ENCODE results near the gene MYOM3. TPM values are rescaled to one million over a fixed set of nuclear protein-coding genes. Genes with fewer than 3 reads are reported as not detected.

MYOM3 gene
- total RNA-seq, 2 experiments from 2014 or later, result not detected

DNA sequence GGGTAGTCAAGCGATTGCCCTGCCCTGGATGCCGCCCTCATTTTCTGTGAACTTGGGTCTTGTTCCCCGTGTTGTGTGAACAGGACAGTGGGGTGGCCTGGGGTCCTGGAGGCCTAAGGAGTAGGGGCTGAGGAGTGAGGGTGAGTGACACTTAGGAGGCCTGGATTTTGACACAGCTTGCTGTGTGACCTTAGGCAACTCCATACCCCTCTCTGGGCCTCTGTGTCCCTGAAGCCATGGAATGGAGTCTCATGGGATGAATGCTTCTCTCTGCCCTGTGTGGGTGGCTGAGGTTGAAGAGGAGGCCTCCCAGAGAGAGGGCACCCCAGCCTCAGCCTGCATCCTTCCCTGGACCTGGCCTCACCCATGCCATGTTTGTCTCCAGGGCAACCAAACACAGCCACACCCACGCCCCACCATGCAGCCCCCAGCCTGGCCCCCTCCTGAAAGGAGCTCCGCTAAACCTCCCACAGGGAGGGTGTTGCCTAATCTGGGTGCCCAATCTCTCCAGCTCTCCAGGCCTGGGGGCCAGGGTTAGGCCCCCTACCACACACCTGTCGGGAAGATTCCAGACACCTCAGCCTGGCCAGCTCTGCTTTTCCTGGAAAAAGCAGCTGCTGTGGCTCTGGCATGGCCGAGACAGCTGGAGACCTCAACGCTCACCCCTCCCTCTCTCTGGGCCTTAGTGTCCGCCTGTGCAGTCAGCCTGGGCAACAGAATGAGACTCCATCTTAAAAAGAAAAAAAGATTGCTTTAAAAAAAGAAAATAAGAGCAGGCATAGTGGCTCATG, 9.9 kb downstream of the MYOM3 start:
- ATAC-seq, result no peak
- ChIA-PET POLR2A (interaction anchor here (1.1 kb wide), 1 partner anchor 51 kb away, joined by 3 read pairs; no protein-coding TSS in a partner anchor), CTCF (interaction anchor here (1.4 to 1.5 kb wide), 2 partner anchors 11 to 31 kb away, joined by 4 read pairs; no protein-coding TSS in a partner anchor)
- no peaks in the 10 kb centered on the region for H3K27me3 Mint-ChIP-seq (ENCODE audit: low read depth)
- H3K36me3 Mint-ChIP-seq (ENCODE audit: low read depth), result no peaks in the 10 kb centered on the region
- H3K9me3 Mint-ChIP-seq (ENCODE audit: insufficient read depth), result no peaks in the 10 kb centered on the region
- H3K27ac Mint-ChIP-seq, result no peak overlapping the region
- no peaks in the 10 kb centered on the region for H3K4me1 Mint-ChIP-seq (ENCODE audit: low read depth)
- DNase-seq, result no peak
- H3K4me3 Mint-ChIP-seq, result no peak overlapping the region

DNA sequence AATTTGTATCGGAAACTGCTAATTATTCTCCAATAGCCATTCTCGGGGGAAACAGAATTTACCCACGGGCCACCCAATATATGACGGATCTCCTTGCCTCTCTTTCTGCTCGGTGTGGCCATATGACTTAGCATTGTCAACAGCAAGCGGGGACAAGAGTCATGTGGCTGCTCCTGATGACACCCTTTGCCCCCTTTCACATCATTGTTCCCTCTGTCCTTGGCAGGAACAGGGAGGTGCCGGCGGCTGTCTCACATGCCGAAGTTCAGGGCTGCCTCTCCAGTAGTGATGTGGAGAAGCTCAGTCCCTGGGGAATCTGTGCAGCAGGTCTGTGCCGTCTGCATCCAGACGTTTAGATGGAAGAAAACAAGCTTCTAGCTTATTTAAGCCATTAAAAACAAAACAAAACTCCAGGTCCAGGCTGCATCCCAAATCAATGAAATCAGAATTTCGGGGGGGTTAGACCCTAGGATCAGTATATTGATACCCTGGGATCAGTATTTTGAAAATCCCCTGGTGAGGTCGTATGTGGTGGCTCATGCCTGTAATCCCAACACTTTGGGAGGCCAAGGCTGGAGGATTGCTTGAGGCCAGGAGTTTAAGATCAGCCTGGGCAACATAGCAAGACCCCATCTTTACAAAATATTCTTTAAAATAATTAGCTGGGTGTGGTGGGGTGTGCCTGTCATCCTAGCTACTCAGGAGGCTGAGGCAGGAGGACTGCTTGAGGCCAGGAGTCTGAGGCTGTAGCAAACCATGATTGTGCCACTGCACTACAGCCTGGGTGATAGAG, 10.8 kb downstream of the MYOM3 start:
- H3K27me3 Mint-ChIP-seq (ENCODE audit: low read depth), result no peaks in the 10 kb centered on the region
- H3K9me3 Mint-ChIP-seq (ENCODE audit: insufficient read depth), result no peaks in the 10 kb centered on the region
- no peak overlapping the region for H3K27ac Mint-ChIP-seq
- H3K4me1 Mint-ChIP-seq (ENCODE audit: low read depth), result no peaks in the 10 kb centered on the region
- no peak for ATAC-seq
- POLR2A ChIA-PET, result no interaction called here
- H3K36me3 Mint-ChIP-seq (ENCODE audit: low read depth), result no peaks in the 10 kb centered on the region
- CTCF ChIA-PET, result interaction anchor here (1.5 kb wide), 1 partner anchor 12 kb away, joined by 4 read pairs; no protein-coding TSS in a partner anchor
- no peak overlapping the region for H3K4me3 Mint-ChIP-seq
- DNase-seq, result no peak

DNA sequence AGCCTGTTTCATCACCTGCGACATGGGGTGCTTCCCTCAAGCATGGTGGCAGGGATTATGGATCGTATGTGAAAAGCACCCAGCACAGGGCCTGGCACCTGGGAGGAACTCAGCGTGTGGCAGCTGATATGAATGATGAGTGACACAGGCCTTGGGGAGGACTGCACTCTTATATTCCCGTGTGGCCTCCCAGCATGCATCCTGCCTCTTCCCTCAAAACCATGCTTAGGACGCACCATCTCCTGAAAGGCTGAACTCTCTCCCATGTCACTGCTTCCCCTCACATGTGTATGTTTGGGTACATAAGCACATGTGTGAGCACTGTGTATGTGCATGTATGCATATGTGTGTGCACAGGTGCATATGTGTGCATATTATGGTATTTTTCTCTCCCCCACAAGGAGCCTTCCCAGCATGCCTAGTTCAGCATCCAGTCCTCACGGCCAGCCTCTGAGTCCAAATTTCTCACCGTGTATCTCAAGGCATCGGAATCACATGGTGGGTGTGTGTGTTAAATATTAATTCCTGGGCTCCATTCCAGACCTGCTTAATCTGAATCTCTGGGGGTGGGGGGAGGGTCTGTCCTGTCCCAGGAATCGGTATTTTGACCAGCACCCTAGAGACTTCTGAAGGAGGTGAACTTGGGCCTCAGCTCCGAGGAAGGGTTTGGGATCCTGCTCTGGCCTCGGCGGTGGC, 12.8 kb downstream of the MYOM3 start:
- H3K27ac Mint-ChIP-seq, result no peak overlapping the region
- ChIA-PET POLR2A (no interaction called here), CTCF (no interaction called here)
- H3K4me3 Mint-ChIP-seq, result no peak overlapping the region
- no peaks in the 10 kb centered on the region for H3K4me1 Mint-ChIP-seq (ENCODE audit: low read depth)
- DNase-seq, result no peak
- no peaks in the 10 kb centered on the region for H3K36me3 Mint-ChIP-seq (ENCODE audit: low read depth)
- no peaks in the 10 kb centered on the region for H3K27me3 Mint-ChIP-seq (ENCODE audit: low read depth)
- H3K9me3 Mint-ChIP-seq (ENCODE audit: insufficient read depth), result no peaks in the 10 kb centered on the region
- no peak for ATAC-seq

DNA sequence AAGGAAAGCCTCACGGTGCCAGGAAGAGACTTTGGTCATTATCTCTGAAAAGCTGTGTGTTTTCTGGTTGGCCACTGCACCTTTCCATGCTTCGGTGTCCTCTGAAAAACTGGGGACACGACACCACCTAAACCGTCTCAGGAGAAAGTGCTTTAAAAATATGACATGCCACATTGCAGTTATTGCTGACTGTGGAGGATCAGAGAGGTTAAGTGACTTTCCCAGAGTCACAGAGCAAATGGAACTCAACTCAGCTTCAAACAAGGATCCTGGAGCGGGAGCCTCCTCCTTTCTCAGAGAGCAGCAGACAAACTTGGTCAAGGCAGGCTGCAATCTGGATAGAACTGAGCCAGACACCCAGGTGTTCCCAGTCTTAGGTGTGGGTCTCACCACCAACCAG, 13.8 kb downstream of the MYOM3 start:
- ChIA-PET POLR2A (no interaction called here), CTCF (no interaction called here)
- no peak for DNase-seq
- ATAC-seq, result no peak
- Mint-ChIP-seq H3K27ac (no peak overlapping the region), H3K36me3 (ENCODE audit: low read depth) (no peaks in the 10 kb centered on the region), H3K4me3 (no peak overlapping the region), H3K27me3 (ENCODE audit: low read depth) (no peaks in the 10 kb centered on the region), H3K9me3 (ENCODE audit: insufficient read depth) (no peaks in the 10 kb centered on the region), H3K4me1 (ENCODE audit: low read depth) (no peaks in the 10 kb centered on the region)

DNA sequence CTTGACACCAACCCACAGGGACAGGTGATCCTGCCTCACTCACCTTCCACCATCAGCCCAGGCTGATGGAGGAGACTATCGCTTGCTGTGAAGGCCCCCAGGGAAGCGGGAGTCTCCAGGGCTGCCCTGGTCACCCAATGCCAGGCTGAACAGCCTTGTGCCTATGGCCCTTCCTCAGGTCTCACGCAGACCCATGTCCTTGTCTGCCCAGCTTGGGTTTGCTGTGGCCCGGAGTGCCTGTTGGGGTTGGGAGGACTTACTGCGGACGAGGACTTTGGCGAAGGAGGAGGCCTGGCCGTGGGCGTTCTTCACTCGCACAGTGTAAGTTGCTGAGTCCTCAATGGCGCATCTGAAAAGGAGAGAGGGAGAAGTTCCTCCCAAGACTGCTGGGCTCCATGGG, 14.3 kb downstream of the MYOM3 start:
- H3K4me1 Mint-ChIP-seq (ENCODE audit: low read depth), result no peaks in the 10 kb centered on the region
- no peaks in the 10 kb centered on the region for H3K9me3 Mint-ChIP-seq (ENCODE audit: insufficient read depth)
- DNase-seq (no peak), ATAC-seq (no peak)
- H3K36me3 Mint-ChIP-seq (ENCODE audit: low read depth), result no peaks in the 10 kb centered on the region
- no peaks in the 10 kb centered on the region for H3K27me3 Mint-ChIP-seq (ENCODE audit: low read depth)
- CTCF ChIA-PET, result no interaction called here
- H3K4me3 Mint-ChIP-seq, result no peak overlapping the region
- H3K27ac Mint-ChIP-seq, result no peak overlapping the region
- POLR2A ChIA-PET, result no interaction called here

DNA sequence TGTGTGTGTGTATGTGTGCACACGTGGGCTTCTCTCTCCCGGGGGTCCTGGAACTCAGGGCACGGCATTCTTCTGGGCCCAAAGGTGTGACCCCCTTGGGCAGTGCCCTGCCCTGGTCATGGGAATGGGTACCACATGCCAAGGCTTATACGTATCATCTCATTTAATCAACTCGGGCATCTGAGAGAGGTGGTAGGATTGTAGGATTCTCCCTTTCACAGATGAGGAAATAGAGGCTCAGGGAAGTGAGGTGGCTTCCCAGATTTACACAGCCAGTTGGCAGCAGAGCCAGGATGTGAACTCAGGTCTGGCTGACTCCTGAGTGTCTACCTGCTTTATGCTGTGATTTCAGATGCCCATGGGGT, 15.2 kb downstream of the MYOM3 start:
- H3K36me3 Mint-ChIP-seq (ENCODE audit: low read depth), result no peaks in the 10 kb centered on the region
- ATAC-seq (no peak), DNase-seq (no peak)
- ChIA-PET CTCF (no interaction called here), POLR2A (no interaction called here)
- no peaks in the 10 kb centered on the region for H3K4me1 Mint-ChIP-seq (ENCODE audit: low read depth)
- no peak overlapping the region for H3K27ac Mint-ChIP-seq
- no peak overlapping the region for H3K4me3 Mint-ChIP-seq
- H3K9me3 Mint-ChIP-seq (ENCODE audit: insufficient read depth), result no peaks in the 10 kb centered on the region
- no peaks in the 10 kb centered on the region for H3K27me3 Mint-ChIP-seq (ENCODE audit: low read depth)

DNA sequence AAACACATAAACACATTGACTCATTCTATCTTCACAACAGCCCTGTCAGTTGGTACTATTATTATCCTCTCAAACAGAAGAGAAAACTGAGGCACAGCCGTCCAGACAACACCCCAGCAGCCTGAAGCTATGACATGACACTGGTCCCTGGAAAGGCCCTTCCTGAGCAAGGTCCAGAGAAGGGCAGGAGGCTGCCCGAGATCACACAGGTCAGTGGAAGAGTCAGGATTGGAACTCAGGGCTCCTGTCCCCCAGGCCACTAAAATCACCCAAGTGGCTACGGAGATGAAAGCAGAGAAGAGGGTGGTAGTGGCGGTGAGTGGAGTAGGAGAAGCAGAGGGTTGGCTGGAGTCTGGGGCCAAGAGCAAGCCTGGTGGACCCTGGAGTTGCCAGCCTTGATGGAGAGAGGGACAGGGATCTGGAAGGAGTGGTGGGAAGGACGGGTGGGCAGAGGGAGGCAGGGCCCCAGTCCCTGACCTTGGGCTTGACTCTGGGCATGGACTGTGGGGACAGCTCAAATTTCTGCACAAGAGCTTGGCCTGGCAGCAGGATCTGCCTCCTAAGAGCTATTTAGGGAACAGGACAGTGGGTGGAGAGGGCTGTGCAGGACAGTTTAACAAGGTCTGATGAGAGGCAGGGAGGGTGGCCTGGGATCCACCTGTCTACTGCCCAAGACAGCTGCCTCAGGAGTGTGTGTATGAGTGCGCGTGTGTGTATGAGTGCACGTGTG, 15.8 kb downstream of the MYOM3 start:
- DNase-seq (no peak), ATAC-seq (no peak)
- POLR2A ChIA-PET, result no interaction called here
- CTCF ChIA-PET, result no interaction called here
- H3K9me3 Mint-ChIP-seq (ENCODE audit: insufficient read depth), result no peaks in the 10 kb centered on the region
- no peaks in the 10 kb centered on the region for H3K27me3 Mint-ChIP-seq (ENCODE audit: low read depth)
- H3K27ac Mint-ChIP-seq, result no peak overlapping the region
- no peaks in the 10 kb centered on the region for H3K4me1 Mint-ChIP-seq (ENCODE audit: low read depth)
- no peaks in the 10 kb centered on the region for H3K36me3 Mint-ChIP-seq (ENCODE audit: low read depth)
- H3K4me3 Mint-ChIP-seq, result no peak overlapping the region

DNA sequence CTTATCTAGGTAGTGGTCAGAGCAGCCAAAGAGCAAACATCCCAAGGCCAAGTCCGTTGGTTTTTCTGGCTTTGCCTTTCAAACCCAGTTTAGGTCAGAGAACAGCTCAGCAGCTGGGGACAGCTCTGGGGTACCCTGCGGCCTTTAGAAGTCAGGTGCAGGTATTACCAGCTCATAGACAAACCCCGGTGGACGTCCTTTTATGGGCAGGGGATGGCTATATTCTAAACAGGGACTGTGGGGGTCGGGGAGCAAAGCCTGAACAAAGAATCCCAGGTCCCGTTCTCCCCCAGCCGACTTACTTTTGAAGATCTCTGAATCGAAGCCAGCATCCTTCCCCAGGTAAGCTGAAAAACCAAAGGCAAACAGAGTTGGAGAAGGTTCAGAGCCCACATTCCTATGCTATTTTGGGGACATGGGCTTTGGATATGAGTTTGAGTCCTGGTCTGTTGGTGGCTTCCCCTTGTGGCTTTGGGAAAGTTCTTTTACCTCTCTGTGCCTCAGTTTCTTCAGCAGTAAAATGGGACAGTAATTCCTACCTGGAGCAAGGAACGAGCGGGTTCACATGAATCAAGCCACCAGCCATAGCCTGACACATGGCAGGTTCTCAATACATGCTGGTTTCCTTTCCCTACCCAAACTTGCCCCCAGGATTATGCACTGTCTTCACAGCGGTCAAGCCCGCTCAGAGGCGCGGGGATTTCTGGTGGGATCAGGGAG, 16.6 kb downstream of the MYOM3 start:
- Mint-ChIP-seq H3K9me3 (ENCODE audit: insufficient read depth) (no peaks in the 10 kb centered on the region), H3K27me3 (ENCODE audit: low read depth) (no peaks in the 10 kb centered on the region), H3K27ac (no peak overlapping the region), H3K4me1 (ENCODE audit: low read depth) (no peaks in the 10 kb centered on the region), H3K4me3 (no peak overlapping the region), H3K36me3 (ENCODE audit: low read depth) (no peaks in the 10 kb centered on the region)
- ATAC-seq (no peak), DNase-seq (no peak)
- ChIA-PET POLR2A (no interaction called here), CTCF (no interaction called here)

DNA sequence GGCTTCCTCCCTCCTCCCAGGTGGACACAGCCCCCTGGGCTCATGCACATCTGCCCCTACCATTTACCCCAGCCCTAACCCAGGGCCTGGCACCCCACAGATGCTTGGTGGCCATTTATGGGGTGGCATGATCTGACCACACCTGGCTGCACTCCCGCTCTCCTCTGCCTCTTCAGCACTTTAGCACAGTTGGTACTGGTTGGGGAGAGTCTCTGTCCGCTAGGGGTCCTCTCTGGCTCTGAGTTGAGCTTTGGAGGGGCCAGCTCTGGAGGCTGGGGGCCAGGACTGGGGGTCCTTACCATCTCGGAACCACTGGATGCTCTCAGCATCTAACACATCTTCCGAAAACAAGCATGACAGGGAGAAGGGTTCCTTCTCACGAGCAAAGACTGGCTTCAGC, 17.4 kb downstream of the MYOM3 start:
- H3K27me3 Mint-ChIP-seq (ENCODE audit: low read depth), result no peaks in the 10 kb centered on the region
- H3K36me3 Mint-ChIP-seq (ENCODE audit: low read depth), result no peaks in the 10 kb centered on the region
- H3K9me3 Mint-ChIP-seq (ENCODE audit: insufficient read depth), result no peaks in the 10 kb centered on the region
- DNase-seq (no peak), ATAC-seq (no peak)
- H3K4me3 Mint-ChIP-seq, result no peak overlapping the region
- no peaks in the 10 kb centered on the region for H3K4me1 Mint-ChIP-seq (ENCODE audit: low read depth)
- H3K27ac Mint-ChIP-seq, result no peak overlapping the region
- POLR2A ChIA-PET, result no interaction called here
- CTCF ChIA-PET, result no interaction called here

DNA sequence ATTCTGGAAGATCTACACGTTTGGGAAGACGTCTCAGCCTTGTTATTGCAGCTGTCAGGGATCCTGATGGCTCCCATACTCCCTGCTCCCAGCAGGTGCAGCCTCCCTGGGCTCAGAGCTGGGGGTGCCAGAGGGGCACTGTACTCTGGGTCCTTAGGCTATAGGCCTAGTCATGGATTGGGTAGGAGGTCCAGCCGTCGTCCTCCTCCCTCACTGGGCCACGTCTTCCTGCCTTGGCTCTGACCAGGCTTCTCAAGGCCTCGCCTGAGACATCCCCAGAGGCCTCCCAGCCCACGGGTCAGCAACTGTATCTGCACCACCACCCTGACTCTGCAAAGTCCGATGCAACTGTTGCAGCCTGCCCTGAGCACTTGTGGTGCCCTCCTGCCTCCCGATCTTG, 18.2 kb downstream of the MYOM3 start:
- CTCF ChIA-PET, result no interaction called here
- Mint-ChIP-seq H3K4me1 (ENCODE audit: low read depth) (no peaks in the 10 kb centered on the region), H3K36me3 (ENCODE audit: low read depth) (no peaks in the 10 kb centered on the region), H3K9me3 (ENCODE audit: insufficient read depth) (no peaks in the 10 kb centered on the region), H3K4me3 (no peak overlapping the region), H3K27me3 (ENCODE audit: low read depth) (no peaks in the 10 kb centered on the region), H3K27ac (no peak overlapping the region)
- POLR2A ChIA-PET, result no interaction called here
- DNase-seq, result no peak
- ATAC-seq, result no peak

DNA sequence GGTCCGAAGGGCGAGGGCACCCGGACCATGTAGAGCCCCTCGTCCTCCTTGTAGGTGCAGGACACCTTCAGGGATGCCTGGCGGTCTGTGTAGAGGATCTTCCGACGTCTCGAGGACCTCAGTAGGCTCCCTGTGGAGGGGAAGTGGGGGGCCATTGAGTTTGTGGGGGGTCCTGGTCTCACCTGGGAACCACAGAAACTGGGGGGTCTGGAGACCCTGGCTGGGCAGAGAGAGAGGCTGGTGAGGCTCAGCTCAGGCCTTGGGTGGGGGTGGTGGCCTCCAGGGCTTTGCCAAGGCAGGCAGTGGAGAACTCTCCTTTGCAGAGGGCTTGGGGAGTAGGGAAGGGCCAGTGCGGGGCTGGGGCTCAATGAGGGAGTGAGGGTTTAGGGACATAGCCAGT, 19.0 kb downstream of the MYOM3 start:
- ChIA-PET CTCF (no interaction called here), POLR2A (no interaction called here)
- ATAC-seq, result no peak
- Mint-ChIP-seq H3K4me3 (no peak overlapping the region), H3K27ac (no peak overlapping the region), H3K9me3 (ENCODE audit: insufficient read depth) (no peaks in the 10 kb centered on the region), H3K27me3 (ENCODE audit: low read depth) (no peaks in the 10 kb centered on the region), H3K36me3 (ENCODE audit: low read depth) (no peaks in the 10 kb centered on the region), H3K4me1 (ENCODE audit: low read depth) (no peaks in the 10 kb centered on the region)
- no peak for DNase-seq

Measured in activated CD8-positive, alpha-beta T cell treated with anti-CD3 and anti-CD28 coated beads, Interleukin-2, amount 10 ng/mL, durations not matched to agents 7 days and 5 days (primary cell).